ENCODE measurements around the gene KIF2C.
A peak's percentile ranks its signal among the peaks of the same experiment; 100 is the strongest.
"Not testable (repeated sequence)": the region's sequence is repeated elsewhere in the genome, so short reads cannot be mapped to it uniquely, and the experiment has no call there.

KIF2C gene

GRCh38 chr1:44792736-44793502 is 53.3 kb downstream of the KIF2C start:
- DNase-seq (ENCODE audit: low read depth in 2 of 2, low spot score in 1 of 2), result no peak

DNA sequence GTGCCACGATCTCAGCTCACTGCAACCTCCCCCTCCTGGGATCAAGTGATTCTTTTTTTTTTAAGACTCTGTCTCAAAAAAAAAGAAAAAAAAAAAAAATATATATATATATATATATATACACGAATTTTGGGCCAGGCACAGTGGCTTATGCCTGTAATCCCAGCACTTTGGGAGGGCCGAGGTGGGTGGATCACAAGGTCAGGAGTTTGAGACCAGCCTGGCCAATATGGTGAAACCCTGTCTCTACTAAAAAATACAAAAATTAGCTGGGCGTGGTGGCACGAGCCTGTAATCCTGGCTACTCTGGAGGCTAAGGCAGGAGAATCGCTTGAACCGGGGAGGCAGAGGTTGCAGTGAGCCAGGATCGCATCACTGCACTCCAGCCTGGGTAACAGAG is 58.2 kb downstream of the KIF2C start:
- not testable (repeated sequence) for DNase-seq (ENCODE audit: low read depth in 2 of 2, low spot score in 1 of 2)

DNA sequence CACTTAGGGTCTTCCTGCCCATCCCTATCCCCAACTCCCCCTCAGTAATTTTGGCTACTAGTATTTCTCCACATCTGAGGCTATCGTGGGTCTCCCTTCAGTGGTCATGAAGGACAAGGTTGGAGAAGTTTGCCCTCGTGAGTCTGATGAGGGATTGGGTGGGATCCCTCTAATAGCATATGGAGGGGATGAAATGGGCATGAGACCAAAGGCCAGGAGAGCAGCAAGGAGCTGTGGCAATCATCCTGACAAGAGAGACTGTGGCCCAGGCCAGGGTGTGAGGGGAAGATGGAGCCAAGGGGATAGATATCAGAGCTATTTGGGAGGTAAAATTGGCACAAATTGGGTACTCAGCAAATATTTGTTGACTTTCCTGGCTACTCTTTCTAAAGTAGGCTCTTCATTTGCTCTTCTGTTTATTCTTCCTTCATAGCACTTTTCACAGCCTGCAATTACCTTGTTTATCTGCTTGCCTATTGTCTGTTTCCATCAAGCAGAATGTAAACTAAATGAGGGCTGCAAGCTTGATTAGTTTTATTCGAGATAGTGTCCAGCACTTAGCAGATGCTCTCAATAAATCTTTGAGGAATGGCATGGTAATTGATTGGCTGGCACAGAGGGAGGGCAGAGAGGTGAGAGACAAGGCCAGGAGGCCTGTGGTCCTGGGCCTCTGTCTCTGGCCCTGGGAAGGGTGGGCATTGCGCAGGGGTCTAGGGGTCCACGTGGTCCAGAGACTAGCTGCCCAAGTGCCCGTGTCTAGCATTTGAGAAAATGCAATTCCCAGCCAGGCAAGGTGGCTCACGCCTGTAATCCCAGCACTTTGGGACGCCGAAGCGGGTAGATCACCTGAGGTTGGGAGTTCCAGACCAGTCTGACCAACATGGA is 59.1 kb downstream of the KIF2C start:
- no peak for DNase-seq (ENCODE audit: low read depth in 2 of 2, low spot score in 1 of 2)

GRCh38 chr1:44799770-44800584 is 60.3 kb downstream of the KIF2C start, which contains the start of gene PLK3:
Gene PLK3 (plus strand): TSS chr1:44800377. CDS start chr1:44800464, 87 bp downstream.
- DNase-seq (ENCODE audit: low read depth in 2 of 2, low spot score in 1 of 2), result peak; percentile 93 to 97

- no peak for DNase-seq (ENCODE audit: low read depth in 2 of 2, low spot score in 1 of 2)
These were observed 62.1 kb downstream of the KIF2C start for GRCh38 chr1:44801491-44802305.

GRCh38 chr1:44802306-44803061 is 62.8 kb downstream of the KIF2C start:
- DNase-seq (ENCODE audit: low read depth in 2 of 2, low spot score in 1 of 2), result no peak

DNA sequence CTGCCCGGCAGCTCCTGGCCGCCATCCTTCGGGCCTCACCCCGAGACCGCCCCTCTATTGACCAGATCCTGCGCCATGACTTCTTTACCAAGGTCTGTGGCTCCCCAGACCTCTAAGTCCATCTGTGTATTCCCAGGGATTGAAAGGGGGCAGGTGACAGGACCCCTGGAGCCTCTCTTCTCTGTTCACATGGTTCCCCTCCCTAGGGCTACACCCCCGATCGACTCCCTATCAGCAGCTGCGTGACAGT is 63.4 kb downstream of the KIF2C start:
- no peak for DNase-seq (ENCODE audit: low read depth in 2 of 2, low spot score in 1 of 2)

GRCh38 chr1:44803312-44804095 is 63.9 kb downstream of the KIF2C start:
- no peak for DNase-seq (ENCODE audit: low read depth in 2 of 2, low spot score in 1 of 2)

DNA sequence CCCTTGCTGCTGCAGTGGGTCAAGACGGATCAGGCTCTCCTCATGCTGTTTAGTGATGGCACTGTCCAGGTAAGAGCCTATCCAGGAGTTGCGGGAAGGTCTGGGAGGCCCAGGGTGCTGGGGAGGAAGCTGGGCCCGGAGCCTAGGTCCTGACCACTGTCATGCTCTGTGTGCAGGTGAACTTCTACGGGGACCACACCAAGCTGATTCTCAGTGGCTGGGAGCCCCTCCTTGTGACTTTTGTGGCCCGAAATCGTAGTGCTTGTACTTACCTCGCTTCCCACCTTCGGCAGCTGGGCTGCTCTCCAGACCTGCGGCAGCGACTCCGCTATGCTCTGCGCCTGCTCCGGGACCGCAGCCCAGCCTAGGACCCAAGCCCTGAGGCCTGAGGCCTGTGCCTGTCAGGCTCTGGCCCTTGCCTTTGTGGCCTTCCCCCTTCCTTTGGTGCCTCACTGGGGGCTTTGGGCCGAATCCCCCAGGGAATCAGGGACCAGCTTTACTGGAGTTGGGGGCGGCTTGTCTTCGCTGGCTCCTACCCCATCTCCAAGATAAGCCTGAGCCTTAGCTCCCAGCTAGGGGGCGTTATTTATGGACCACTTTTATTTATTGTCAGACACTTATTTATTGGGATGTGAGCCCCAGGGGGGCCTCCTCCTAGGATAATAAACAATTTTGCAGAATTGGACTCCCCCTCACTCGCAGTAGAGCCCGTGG is 65.8 kb downstream of the KIF2C start:
- DNase-seq (ENCODE audit: low read depth in 2 of 2, low spot score in 1 of 2), result no peak

DNA sequence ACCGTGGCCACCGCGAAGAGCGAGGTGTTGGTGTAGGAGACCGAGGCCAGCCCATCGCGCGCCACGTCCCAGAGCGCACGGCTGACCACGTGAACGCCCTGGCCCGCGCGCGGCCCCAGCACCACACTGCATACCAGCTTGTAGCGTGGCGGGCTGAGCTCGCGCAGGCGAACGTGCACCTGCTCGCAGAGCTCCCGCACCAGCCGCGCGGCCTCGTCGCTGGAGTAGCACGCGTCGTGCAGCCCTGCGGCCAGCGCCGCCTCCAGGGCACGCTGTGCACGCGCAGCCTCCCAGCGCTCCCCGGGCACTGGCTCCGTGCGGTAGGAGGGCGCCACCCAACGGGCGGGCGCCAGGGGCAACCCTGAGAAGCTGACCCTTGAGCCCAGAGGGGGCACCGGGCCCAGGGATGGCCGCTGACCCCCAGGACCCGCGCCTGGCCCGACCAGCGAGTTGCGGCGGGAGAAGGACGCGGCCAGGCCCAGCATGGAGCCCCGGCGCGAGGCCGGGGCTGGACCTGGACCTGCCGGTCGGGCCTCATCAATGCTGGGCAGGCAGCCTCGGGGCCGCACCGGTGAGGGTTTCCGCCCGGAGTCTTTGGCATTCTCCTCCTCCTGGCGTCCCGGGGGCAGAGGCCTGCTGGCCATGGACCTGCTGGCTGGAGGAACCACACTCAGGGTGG is 66.5 kb downstream of the KIF2C start:
- DNase-seq (ENCODE audit: low read depth in 2 of 2, low spot score in 1 of 2), result no peak

DNA sequence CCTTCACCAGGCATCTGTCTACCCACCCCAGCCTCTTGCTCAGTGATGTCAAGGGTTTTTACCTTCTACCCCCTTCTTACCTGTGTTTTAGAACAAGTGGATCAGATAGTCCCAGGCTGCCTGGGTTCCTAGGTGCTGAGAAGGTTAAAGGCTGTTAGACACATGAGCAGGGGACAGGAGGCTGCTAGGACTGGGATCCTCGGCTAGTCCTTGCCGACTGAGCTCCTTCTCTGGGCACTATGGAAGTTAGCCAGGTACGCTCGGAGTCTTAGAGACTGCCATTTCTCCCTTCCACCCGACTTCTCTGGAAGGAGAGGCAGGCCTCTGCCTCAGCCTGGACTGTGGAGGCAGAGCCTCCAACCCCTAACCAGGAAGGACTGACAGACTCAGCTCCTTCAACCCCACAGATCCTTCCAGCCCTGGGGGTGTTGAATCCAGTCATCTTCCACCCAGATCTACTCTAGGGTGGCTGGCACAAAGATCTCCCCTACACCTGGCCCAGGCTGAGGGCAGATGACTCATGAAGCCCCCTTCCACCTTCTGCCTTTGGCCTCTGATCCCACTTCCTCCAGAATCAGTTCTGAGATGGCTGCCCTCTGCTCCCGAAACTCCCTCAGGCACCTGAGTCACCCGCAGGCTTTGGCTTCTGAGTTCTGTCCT is 67.2 kb downstream of the KIF2C start, which contains the start of gene DYNLT4:
Gene DYNLT4, minus strand, starts transcription at position 648 of the 660 bp plus-strand sequence. CDS start 683 bp downstream, outside the sequence.
- DNase-seq (ENCODE audit: low read depth in 2 of 2, low spot score in 1 of 2), result no peak

DNA sequence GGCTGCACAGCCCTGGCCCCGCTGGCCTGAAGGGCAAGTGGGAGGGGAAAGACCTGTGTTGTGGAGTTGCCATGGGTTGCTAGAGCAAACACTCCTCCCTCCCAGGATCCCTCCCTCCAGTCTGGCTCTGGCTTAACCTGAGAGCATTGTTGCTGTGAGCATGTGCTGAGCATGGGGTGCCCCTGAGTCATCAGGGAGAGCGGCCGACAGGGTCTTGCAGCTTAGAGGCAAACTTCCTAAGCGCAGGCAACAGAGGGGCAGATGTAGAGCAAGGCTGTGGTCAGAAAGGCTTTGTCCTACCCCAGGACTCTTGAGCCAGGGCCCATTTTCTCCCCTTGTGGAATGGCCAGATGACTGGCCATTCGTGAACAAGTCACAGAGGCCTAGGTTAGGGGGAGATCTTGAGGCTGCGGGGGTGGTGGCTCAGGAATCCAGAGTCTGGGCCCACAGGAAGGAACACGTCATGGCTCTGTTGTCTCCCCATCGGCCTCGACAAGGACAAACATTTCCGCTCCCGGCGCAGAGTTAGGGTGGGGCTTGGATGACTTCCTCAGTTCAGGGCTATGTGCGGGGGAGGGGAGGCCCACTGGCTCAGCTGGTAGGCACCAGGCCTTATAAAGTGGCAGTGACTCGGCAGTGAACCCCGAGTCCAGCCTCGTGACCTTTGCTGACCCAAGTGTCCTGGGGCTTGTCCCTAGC is 67.9 kb downstream of the KIF2C start:
- peak; percentile 73 to 81 for DNase-seq (ENCODE audit: low read depth in 2 of 2, low spot score in 1 of 2)

GRCh38 chr1:44808063-44808937 is 68.7 kb downstream of the KIF2C start, which contains the start of gene BTBD19:
Gene BTBD19 (plus strand): TSS chr1:44808523. CDS start chr1:44808821, 298 bp downstream.
- peak in 1 of 2 donors; percentile 65 for DNase-seq (ENCODE audit: low read depth in 2 of 2, low spot score in 1 of 2)

DNA sequence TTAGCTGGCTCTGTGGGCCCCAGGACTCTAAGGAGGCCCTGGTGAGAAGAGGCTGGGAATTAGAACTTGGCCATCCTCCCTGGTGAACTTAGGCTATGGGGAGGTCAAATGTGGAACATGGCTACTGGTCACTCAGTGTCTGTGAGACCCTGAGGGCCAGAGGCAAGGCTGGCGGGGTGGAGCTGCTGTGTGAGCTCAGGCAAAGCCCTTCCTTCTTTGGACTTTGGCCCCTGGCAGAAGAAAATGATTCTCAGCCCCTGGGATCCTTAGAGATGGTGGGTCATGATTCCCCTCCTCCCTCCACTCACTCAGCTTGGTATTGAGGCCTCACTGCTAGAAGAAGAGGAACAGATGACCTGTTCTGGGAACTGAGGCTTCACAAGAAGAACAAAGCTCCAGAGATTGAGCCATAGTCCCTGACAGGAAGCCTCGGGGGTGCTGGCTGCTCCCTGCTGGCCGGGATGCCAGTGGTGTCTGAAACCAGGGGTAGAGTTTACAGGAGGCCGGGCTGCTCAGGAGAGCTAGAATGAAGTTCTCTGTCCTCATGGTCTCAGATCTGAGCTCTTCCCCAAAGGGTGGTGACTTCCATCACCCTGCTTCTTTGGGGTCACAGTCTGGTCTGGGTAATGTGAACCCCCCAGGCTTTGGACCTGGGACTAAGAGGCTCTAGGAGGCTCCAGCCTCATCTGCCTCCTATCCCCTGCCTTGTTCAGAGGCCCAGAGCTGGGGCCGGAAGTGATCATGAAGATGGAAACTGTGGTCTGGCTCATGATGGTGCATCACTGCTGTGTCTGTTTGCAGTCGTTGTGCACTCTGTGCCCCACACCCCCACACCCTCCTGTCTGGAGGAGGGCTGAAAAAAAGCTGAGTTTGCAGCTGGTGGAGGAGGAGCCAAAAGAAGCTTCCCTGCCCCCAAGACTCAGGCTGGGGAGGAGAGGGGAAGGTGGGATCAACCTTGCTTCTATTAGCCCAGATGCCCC is 69.6 kb downstream of the KIF2C start:
- peak; percentile 73 to 85 for DNase-seq (ENCODE audit: low read depth in 2 of 2, low spot score in 1 of 2)

Measured in stimulated activated CD8-positive, alpha-beta memory T cell treated with anti-CD3 and anti-CD28 coated beads, Interleukin-4, amount 100 ng/mL, for 4 hours (primary cell).